Hindlimb muscle (tissue), 1 donor: ENCODE data around the gene CARD9. TPM values are rescaled to one million over a fixed set of nuclear protein-coding genes. Genes with fewer than 3 reads are reported as not detected.

Experiments used
- DNase-seq: peaks from one replicate; pipeline ENCODE4 v3.0.0-alpha.2; 2013
- polyA plus RNA-seq: library from polyadenylated mRNA; unstranded; fragments of 120-200 nt; gene quantifications from one replicate; pipeline ENCODE4 v1.2.1, GENCODE V29; 2013; ENCODE audit not compliant: insufficient read length

The CARD9 gene
- polyA plus RNA-seq, 1 donor, result 1.1 TPM

- no peak for DNase-seq
Observed at GRCh38 chr9:136401173-136401922, 27.9 kb upstream of the CARD9 start.

DNA sequence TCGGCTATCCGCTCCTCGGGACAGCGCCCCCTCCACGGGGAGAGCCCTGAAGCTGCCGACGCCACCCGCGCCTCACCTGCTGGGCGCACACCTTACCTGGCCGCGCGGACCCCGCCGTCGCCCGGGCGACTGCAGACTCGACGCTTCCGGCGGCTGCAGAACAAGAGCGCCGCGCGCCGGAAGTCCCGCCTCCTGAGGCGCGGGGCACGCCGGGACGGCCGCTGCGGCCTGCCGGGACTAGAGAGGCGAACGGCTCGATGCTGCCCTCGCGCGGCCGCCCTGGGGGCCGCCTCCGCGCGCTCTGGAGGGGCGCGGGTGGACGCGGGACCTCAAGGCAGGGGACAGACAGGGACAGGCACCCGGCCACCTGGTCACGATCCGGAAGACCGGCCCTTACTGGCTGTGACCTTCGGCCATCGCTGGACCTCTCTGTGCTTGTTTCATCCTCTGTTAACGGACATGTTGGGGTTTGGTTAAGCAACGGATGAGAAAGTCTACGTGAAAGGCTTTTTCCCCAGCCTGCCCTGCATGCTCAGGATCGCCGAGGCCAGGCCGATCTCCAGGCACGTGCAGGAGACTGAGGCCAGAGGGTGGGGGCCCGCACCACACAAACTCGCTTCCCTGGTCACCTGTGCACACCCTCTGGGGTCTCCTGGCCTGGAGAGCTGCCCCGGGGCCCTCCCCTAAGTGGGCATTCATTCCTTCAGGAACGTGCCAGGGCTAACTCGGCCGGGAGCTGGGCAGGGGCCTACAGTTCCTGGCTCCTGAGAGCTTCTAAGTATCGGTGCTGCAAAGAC, 26.8 kb upstream of the CARD9 start, which contains the start of gene SNAPC4:
SNAPC4 (minus strand) TSS at position 133 of the 797 bp plus-strand sequence. CDS start 1,742 bp downstream, outside the sequence.
- peak; percentile 91 for DNase-seq

GRCh38 chr9:136399176-136400037, 25.9 kb upstream of the CARD9 start:
- no peak for DNase-seq

- DNase-seq, result no peak
Observed at GRCh38 chr9:136398286-136398685, 24.8 kb upstream of the CARD9 start.

GRCh38 chr9:136397643-136398042, 24.2 kb upstream of the CARD9 start:
- no peak for DNase-seq

GRCh38 chr9:136396219-136396515, 22.7 kb upstream of the CARD9 start:
- no peak for DNase-seq

GRCh38 chr9:136395345-136396218, 22.1 kb upstream of the CARD9 start:
- no peak for DNase-seq

GRCh38 chr9:136395020-136395340, 21.5 kb upstream of the CARD9 start:
- no peak for DNase-seq

DNA sequence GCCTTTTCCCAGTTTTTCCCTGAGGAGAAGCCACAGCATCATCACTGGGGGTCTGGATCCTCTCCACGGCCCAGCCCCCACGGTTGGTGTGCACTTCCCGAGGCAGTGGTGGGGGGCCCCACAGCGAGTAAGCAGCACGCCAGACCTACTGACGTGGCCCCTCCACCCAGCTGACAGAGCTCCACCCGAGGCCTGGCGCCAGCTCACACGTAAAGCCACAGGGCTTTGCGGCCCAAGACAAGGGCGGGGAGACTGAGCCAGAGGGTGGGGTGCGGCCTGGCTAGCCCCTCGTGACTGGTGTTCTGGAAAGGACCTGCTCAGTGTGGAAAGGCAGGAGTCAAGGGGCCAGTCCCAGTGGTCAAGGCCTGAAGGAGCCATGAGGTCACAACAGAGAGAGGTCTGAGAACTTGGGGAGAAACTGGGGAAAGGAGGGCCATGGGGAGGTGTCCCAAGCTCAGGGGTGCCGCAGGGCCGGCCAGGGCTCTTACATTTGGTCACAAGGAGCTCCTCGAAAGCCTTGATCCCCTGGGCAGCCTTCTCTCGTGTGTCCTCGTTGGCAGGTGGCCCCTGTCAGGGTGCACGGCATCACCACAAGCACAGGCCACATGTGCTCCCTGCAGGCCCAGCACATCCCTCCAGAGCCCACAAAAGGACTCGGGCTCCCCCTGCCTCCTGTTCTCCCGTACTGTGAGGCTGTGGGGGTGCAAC, 21.0 kb upstream of the CARD9 start:
- no peak for DNase-seq

- no peak for DNase-seq
Observed at GRCh38 chr9:136393531-136393930, 20.1 kb upstream of the CARD9 start.

GRCh38 chr9:136392538-136393449, 19.3 kb upstream of the CARD9 start:
- no peak for DNase-seq

DNA sequence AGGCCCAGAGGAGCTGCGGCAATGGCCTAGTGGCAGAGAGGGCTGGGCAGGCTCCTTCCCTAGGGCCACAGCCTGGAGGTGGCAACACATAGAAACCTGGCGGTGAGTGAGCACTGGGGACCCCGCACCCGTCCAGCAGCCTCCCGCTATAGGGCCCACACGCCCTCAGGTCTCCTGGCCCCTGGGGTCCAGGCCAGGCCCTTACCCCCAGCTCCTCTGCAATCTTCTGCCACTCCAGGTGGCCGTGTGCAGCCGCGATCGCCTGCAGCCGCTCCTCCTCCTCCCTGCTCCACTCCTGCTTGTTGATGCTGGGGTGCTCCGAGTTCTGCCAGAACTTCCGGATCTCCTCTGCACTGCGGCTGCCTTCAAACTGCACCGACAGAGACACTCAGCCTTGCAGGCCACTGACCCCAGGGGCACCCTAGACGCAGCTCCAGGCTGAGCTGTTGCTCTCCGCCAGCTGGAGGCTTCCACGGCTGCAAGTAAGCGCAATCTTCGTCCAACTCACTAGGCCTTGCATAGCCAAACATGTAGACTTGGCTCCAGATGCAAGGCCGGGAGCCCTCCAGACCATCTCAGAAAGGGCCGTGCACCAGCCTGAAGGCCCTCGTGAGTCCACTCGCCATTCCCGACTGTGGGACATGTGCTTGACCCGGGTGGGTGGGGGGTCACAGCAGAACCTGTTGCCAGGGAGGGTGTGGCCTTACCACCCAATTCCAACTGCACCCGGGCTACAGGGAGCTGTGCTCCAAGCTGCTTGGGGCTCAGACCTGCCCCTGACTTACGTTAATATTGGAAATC, 18.5 kb upstream of the CARD9 start:
- no peak for DNase-seq

DNA sequence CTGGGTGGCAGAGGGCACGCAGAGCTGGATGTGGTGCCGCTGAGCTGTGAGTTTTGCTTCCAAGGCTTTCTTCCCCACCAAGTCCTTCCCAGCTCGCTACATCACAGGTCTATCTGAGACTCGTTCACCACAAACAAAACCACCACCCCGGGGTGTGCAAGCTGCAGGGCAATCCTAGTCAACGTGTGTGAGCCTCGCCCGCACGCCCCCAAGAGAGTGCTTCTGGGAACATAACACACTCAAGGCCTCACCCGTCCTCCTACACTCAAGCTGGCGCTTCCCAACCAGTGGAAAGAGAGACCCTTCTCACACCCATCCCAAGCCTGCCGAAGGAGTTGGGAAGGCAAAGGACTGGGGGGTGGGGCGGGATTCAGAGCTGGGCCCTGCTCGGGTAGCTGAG, 15.9 kb upstream of the CARD9 start:
- DNase-seq, result no peak

DNA sequence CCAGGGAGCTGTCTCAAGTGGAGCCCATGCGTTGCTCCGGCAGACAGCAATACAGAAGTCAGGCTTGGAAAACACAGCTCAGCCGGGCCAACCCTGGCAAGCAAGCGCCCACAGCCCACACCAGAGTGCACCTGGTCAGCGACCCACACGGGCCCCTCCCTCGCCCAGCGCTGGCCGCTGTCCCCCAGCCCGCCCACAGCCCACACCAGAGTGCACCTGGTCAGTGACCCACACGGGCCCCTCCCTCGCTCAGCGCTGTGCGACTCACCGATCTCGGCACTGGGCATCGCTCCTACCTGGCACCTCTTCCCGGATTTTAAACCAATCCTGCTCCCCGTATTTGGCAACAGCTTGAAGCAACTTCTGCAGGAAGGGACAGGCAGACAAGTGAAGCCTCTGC, 13.7 kb upstream of the CARD9 start:
- DNase-seq, result no peak

GRCh38 chr9:136386018-136386417, 12.5 kb upstream of the CARD9 start:
- no peak for DNase-seq

DNA sequence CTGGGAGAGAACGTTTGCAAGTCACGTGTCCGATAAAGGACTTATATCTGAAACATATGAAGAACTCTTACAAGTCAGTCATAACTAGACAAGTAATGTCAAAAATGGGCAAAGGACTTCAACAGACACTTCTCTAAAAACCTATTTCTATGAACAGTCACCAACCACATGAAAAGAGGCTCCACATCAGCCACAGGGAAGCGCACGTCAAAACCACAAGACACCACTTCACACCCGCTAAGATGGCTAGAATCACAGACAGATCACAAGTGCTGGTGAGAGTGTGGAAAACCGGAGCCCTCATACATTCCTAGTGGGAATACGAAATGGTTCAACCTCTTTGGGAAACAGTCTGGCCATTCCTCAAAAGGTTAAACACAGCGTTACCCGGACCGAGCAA, 11.5 kb upstream of the CARD9 start:
- DNase-seq, result no peak

DNA sequence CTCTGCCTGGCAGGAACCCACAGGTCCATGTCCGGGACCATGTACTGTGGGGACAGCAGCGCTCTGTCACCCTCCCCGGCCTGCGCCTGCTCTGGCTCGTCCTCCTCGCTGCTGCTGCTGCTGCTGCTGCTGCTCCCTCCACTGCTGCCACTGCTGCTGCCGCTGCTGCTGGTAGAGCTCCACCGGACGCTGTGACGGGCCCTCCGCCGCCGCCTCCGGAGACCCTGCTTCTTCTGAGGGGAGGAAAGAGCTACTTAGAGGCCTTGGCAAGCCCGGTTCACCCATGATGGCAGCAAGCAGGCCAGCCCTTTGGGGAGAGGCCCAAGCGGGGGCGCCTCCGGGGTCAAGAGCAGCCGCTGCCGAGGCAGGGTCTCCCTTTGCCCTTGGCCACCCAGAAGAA, 10.0 kb upstream of the CARD9 start:
- DNase-seq, result no peak

DNA sequence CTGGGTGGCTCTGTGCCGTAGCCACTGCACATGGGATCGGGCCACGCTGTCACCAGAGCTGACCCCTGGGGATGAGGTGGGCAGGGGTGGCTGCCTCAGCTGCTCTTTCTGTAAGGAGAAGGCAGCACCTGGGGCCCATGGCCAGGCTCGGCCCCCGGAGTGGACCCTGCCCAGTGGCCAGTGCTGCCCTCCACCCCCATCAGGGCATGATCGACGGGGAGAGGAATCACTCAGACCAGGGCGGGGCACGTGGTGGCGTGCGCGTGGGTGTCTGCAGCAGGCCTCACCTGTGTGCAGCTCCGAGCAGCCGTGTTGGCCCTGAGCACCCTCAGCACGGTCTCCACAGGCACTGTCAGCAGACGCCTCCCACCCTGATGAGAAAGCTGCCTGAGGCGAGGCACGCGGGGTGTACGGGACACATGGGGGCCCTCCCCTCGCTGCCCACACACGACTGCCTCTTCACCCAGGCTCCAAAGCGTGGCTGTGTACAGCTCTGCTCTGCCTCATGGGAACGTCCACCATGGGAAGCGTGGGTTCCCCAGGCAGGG, 8.6 kb upstream of the CARD9 start:
- no peak for DNase-seq

- no peak for DNase-seq
Observed at GRCh38 chr9:136381311-136381710, 7.8 kb upstream of the CARD9 start.
